Activated CD4-positive, alpha-beta memory T cell treated with anti-CD3 and anti-CD28 coated beads for 36 hours (primary cell): ENCODE results near the gene OR2T10. TPM values are rescaled to one million over a fixed set of nuclear protein-coding genes. Genes with fewer than 3 reads are reported as not detected.
"Not testable (repeated sequence)": the region's sequence is repeated elsewhere in the genome, so short reads cannot be mapped to it uniquely, and the experiment has no call there.

ENCODE experiments used
- CTCF ChIA-PET: fragments of 350-600 bp; sonication (Branson Sonifier 250); formaldehyde crosslinking; loops from one replicate; lab custom pipeline; 2021; ENCODE audit warnings: antibody characterized with exemption, inconsistent platforms; lab: Charles Lee
- POLR2A ChIA-PET: fragments of 350-600 bp; sonication (Branson Sonifier 250); formaldehyde crosslinking; loops from one replicate; lab custom pipeline; 2021; ENCODE audit warnings: antibody characterized with exemption; lab: Charles Lee
- DNase-seq: peaks from one replicate; pipeline ENCODE4 v3.0.0-alpha.2; 2020
- H3K27ac Mint-ChIP-seq: one replicate; pipeline ENCODE4 v1.8.0; 2021; ENCODE audit warnings: mixed read lengths
- H3K27me3 Mint-ChIP-seq: one replicate; pipeline ENCODE4 v1.8.0; 2021; ENCODE audit warnings: mixed read lengths
- H3K36me3 Mint-ChIP-seq: one replicate; pipeline ENCODE4 v1.8.0; 2021; ENCODE audit warnings: mixed read lengths
- H3K4me1 Mint-ChIP-seq: one replicate; pipeline ENCODE4 v1.8.0; 2021; ENCODE audit warnings: low read depth, mixed read lengths
- H3K4me3 Mint-ChIP-seq: one replicate; pipeline ENCODE4 v1.8.0; 2021; ENCODE audit warnings: mild to moderate bottlenecking, mixed read lengths
- H3K9me3 Mint-ChIP-seq: one replicate; pipeline ENCODE4 v1.8.0; 2021; ENCODE audit warnings: mixed read lengths
- intact Hi-C: fragments of 100-400 bp; cut with micrococcal nuclease; formaldehyde crosslinking; loops from one replicate; pipeline ENCODE4 v1.15.1; 2023
- total RNA-seq, 2 experiments: library from RNA; stranded (reverse); gene quantifications; one replicate each; pipeline ENCODE4 v1.2.3, GENCODE V29; 2021

OR2T10 gene
- not detected for total RNA-seq

GRCh38 chr1:248597589-248597988, at the start of gene OR2T10:
TSS of gene OR2T10 (minus strand) at chr1:248597700. CDS start at chr1:248593768, 3,932 bp downstream.
- Mint-ChIP-seq H3K36me3 (no peaks in the 10 kb centered on the region), H3K27me3 (peaks cover 3% of the 10 kb centered on the region), H3K4me1 (peaks cover 6% of the 10 kb centered on the region), H3K9me3 (no peaks in the 10 kb centered on the region), H3K4me3 (no peak within 1 kb of the TSS), H3K27ac (no peak within 1 kb of the TSS)
- no peak for DNase-seq
- ChIA-PET CTCF (interaction anchor here (0.5 kb wide), 1 partner anchor 84 kb away, joined by 3 read pairs; no protein-coding TSS in a partner anchor), POLR2A (no interaction called here)
- intact Hi-C loops, result no loop called here

- H3K4me3 Mint-ChIP-seq, H3K36me3 Mint-ChIP-seq, DNase-seq, CTCF ChIA-PET, H3K9me3 Mint-ChIP-seq, intact Hi-C loops, H3K27ac Mint-ChIP-seq, H3K27me3 Mint-ChIP-seq, POLR2A ChIA-PET, H3K4me1 Mint-ChIP-seq: not testable (repeated sequence)
Measured at GRCh38 chr1:248645178-248645577, 47.7 kb upstream of the OR2T10 start, which contains the start of gene OR2T35. TSS of gene OR2T35 (minus strand) at chr1:248645278. CDS start at chr1:248639258, 6,020 bp downstream.

- H3K27me3 Mint-ChIP-seq, POLR2A ChIA-PET, H3K4me1 Mint-ChIP-seq, CTCF ChIA-PET, H3K27ac Mint-ChIP-seq, intact Hi-C loops, DNase-seq, H3K9me3 Mint-ChIP-seq, H3K36me3 Mint-ChIP-seq, H3K4me3 Mint-ChIP-seq: not testable (repeated sequence)
Measured at GRCh38 chr1:248642971-248643651, 45.6 kb upstream of the OR2T10 start.

- DNase-seq, H3K4me3 Mint-ChIP-seq, H3K27ac Mint-ChIP-seq, H3K36me3 Mint-ChIP-seq, intact Hi-C loops, H3K27me3 Mint-ChIP-seq, CTCF ChIA-PET, POLR2A ChIA-PET, H3K9me3 Mint-ChIP-seq, H3K4me1 Mint-ChIP-seq: not testable (repeated sequence)
Measured at GRCh38 chr1:248641583-248641982, 44.1 kb upstream of the OR2T10 start.

- H3K4me1 Mint-ChIP-seq, H3K27ac Mint-ChIP-seq, H3K4me3 Mint-ChIP-seq, DNase-seq, H3K27me3 Mint-ChIP-seq, CTCF ChIA-PET, POLR2A ChIA-PET, H3K9me3 Mint-ChIP-seq, intact Hi-C loops, H3K36me3 Mint-ChIP-seq: not testable (repeated sequence)
Measured at GRCh38 chr1:248640906-248641305, 43.4 kb upstream of the OR2T10 start.

- DNase-seq, H3K4me3 Mint-ChIP-seq, CTCF ChIA-PET, H3K4me1 Mint-ChIP-seq, H3K36me3 Mint-ChIP-seq, H3K27ac Mint-ChIP-seq, POLR2A ChIA-PET, intact Hi-C loops, H3K9me3 Mint-ChIP-seq, H3K27me3 Mint-ChIP-seq: not testable (repeated sequence)
Measured at GRCh38 chr1:248639652-248640051, 42.2 kb upstream of the OR2T10 start.

- H3K4me3 Mint-ChIP-seq, H3K4me1 Mint-ChIP-seq, CTCF ChIA-PET, DNase-seq, H3K9me3 Mint-ChIP-seq, POLR2A ChIA-PET, H3K27me3 Mint-ChIP-seq, H3K36me3 Mint-ChIP-seq, intact Hi-C loops, H3K27ac Mint-ChIP-seq: not testable (repeated sequence)
Measured at GRCh38 chr1:248636612-248637011, 39.1 kb upstream of the OR2T10 start.

- H3K36me3 Mint-ChIP-seq, H3K9me3 Mint-ChIP-seq, intact Hi-C loops, H3K4me3 Mint-ChIP-seq, H3K4me1 Mint-ChIP-seq, POLR2A ChIA-PET, CTCF ChIA-PET, H3K27ac Mint-ChIP-seq, H3K27me3 Mint-ChIP-seq, DNase-seq: not testable (repeated sequence)
Measured at GRCh38 chr1:248634991-248635390, 37.5 kb upstream of the OR2T10 start, which contains the start of gene OR2T11. TSS of gene OR2T11 (minus strand) at chr1:248635091. CDS start at chr1:248627128, 7,963 bp downstream.

- Mint-ChIP-seq H3K36me3 (no peaks in the 10 kb centered on the region), H3K4me1 (no peaks in the 10 kb centered on the region), H3K27ac (no peak overlapping the region), H3K9me3 (no peaks in the 10 kb centered on the region), H3K27me3 (no peaks in the 10 kb centered on the region), H3K4me3 (no peak overlapping the region)
- intact Hi-C loops, result no loop called here
- DNase-seq, result no peak
- ChIA-PET POLR2A (no interaction called here), CTCF (interaction anchor here (1.2 kb wide), 1 partner anchor 10 kb away, joined by 4 read pairs; no protein-coding TSS in a partner anchor)
Measured at GRCh38 chr1:248631354-248632008, 34.0 kb upstream of the OR2T10 start.

- intact Hi-C loops, result no loop called here
- Mint-ChIP-seq H3K4me1 (no peaks in the 10 kb centered on the region), H3K27ac (no peak overlapping the region)
Measured at GRCh38 chr1:248630551-248630950, 33.1 kb upstream of the OR2T10 start.

GRCh38 chr1:248627971-248628844, 30.7 kb upstream of the OR2T10 start:
- H3K4me3 Mint-ChIP-seq, result no peak overlapping the region

More at GRCh38 chr1:248630551-248630950, 33.1 kb upstream of the OR2T10 start:
- POLR2A ChIA-PET, result no interaction called here
- CTCF ChIA-PET, result interaction anchor here (1.2 kb wide), 1 partner anchor 9 kb away, joined by 4 read pairs; no protein-coding TSS in a partner anchor
- no peak overlapping the region for H3K4me3 Mint-ChIP-seq
- no peaks in the 10 kb centered on the region for H3K9me3 Mint-ChIP-seq
- no peaks in the 10 kb centered on the region for H3K36me3 Mint-ChIP-seq
- DNase-seq, result no peak
- no peaks in the 10 kb centered on the region for H3K27me3 Mint-ChIP-seq

GRCh38 chr1:248625971-248626370, 28.5 kb upstream of the OR2T10 start:
- Mint-ChIP-seq H3K27ac (no peak overlapping the region), H3K36me3 (no peaks in the 10 kb centered on the region), H3K9me3 (no peaks in the 10 kb centered on the region), H3K27me3 (no peaks in the 10 kb centered on the region), H3K4me3 (no peak overlapping the region), H3K4me1 (no peaks in the 10 kb centered on the region)
- CTCF ChIA-PET, result interaction anchor here (7.1 kb wide), 1 partner anchor 180 kb away, joined by 46 read pairs; no protein-coding TSS in a partner anchor
- no peak for DNase-seq
- POLR2A ChIA-PET, result no interaction called here
- intact Hi-C loops, result no loop called here

More at GRCh38 chr1:248627971-248628844, 30.7 kb upstream of the OR2T10 start:
- intact Hi-C loops, result no loop called here
- Mint-ChIP-seq H3K27me3 (no peaks in the 10 kb centered on the region), H3K9me3 (no peaks in the 10 kb centered on the region), H3K4me1 (no peaks in the 10 kb centered on the region), H3K27ac (no peak overlapping the region), H3K36me3 (no peaks in the 10 kb centered on the region)
- ChIA-PET CTCF (interaction anchor here (1.5 kb wide), 1 partner anchor 9 kb away, joined by 6 read pairs; no protein-coding TSS in a partner anchor), POLR2A (no interaction called here)
- DNase-seq, result no peak
